ENCODE measurements around the gene C3orf62. TPM values are rescaled to one million over a fixed set of nuclear protein-coding genes. Genes with fewer than 3 reads are reported as not detected.

C3orf62 gene
- 1 to 10 TPM; 6.9 TPM for total RNA-seq

GRCh38 chr3:49276475-49277382 is at the start of gene C3orf62:
Gene C3orf62 (minus strand): TSS chr3:49277232. CDS start chr3:49276872, 360 bp downstream.
- ChIA-PET CTCF (no interaction called here), POLR2A (no interaction called here)

- ChIA-PET POLR2A (no interaction called here), CTCF (interaction anchor here (1.6 kb wide), 1 partner anchor 10 kb away, joined by 4 read pairs; no protein-coding TSS in a partner anchor)
These were observed 47.7 kb upstream of the C3orf62 start for GRCh38 chr3:49324768-49325167.

- POLR2A ChIA-PET, result interaction anchor here (1.1 kb wide), 1 partner anchor 32 kb away, joined by 5 read pairs; no protein-coding TSS in a partner anchor
- CTCF ChIA-PET, result interaction anchor here (1.3 kb wide), 1 partner anchor 132 kb away, joined by 6 read pairs; no protein-coding TSS in a partner anchor
These were observed 39.8 kb upstream of the C3orf62 start for GRCh38 chr3:49316696-49317457.

- ChIA-PET CTCF (interaction anchor here (0.8 to 1.0 kb wide), 2 partner anchors 25 to 135 kb away, joined by 3 read pairs; no protein-coding TSS in a partner anchor), POLR2A (no interaction called here)
These were observed 37.1 kb upstream of the C3orf62 start for GRCh38 chr3:49313896-49314688.

GRCh38 chr3:49311283-49311682 is 34.3 kb upstream of the C3orf62 start:
- ChIA-PET POLR2A (no interaction called here), CTCF (interaction anchor here (1.6 kb wide), 1 partner anchor 133 kb away, joined by 4 read pairs; no protein-coding TSS in a partner anchor)

- POLR2A ChIA-PET, result no interaction called here
- CTCF ChIA-PET, result interaction anchor here (1.6 kb wide), 1 partner anchor 134 kb away, joined by 4 read pairs; no protein-coding TSS in a partner anchor
These were observed 33.6 kb upstream of the C3orf62 start for GRCh38 chr3:49310677-49311076.

- CTCF ChIA-PET, result no interaction called here
- POLR2A ChIA-PET, result interaction anchor here (0.6 kb wide), 1 partner anchor 15 kb away, joined by 3 read pairs; no protein-coding TSS in a partner anchor
These were observed 28.6 kb upstream of the C3orf62 start for GRCh38 chr3:49305608-49306007.

GRCh38 chr3:49302613-49303012 is 25.6 kb upstream of the C3orf62 start:
- ChIA-PET POLR2A (interaction anchor here (0.6 kb wide), 1 partner anchor 252 kb away, joined by 3 read pairs; no protein-coding TSS in a partner anchor), CTCF (interaction anchor here (0.6 to 0.9 kb wide), 3 partner anchors 131 to 828 kb away, joined by 3 to 7 read pairs (median 3); partner anchors contain the start of gene KLHDC8B)

GRCh38 chr3:49300595-49300994 is 23.6 kb upstream of the C3orf62 start:
- CTCF ChIA-PET, result no interaction called here
- POLR2A ChIA-PET, result no interaction called here

- CTCF ChIA-PET, result no interaction called here
- POLR2A ChIA-PET, result no interaction called here
These were observed 21.5 kb upstream of the C3orf62 start for GRCh38 chr3:49298511-49298910.

GRCh38 chr3:49296781-49297411 is 19.9 kb upstream of the C3orf62 start:
- POLR2A ChIA-PET, result interaction anchor here (0.6 kb wide), 1 partner anchor 13 kb away, joined by 17 read pairs; no protein-coding TSS in a partner anchor
- CTCF ChIA-PET, result no interaction called here

GRCh38 chr3:49295489-49296058 is 18.5 kb upstream of the C3orf62 start:
- ChIA-PET POLR2A (no interaction called here), CTCF (no interaction called here)

- ChIA-PET CTCF (no interaction called here), POLR2A (no interaction called here)
These were observed 17.3 kb upstream of the C3orf62 start for GRCh38 chr3:49294343-49294742.

GRCh38 chr3:49283997-49284396 is 7.0 kb upstream of the C3orf62 start:
- POLR2A ChIA-PET, result interaction anchor here (0.5 kb wide), 1 partner anchor 33 kb away, joined by 5 read pairs; no protein-coding TSS in a partner anchor

GRCh38 chr3:49279376-49279775 is 2.3 kb upstream of the C3orf62 start:
- POLR2A ChIA-PET, result interaction anchor here (0.6 kb wide), 1 partner anchor 77 kb away, joined by 6 read pairs; no protein-coding TSS in a partner anchor
- CTCF ChIA-PET, result interaction anchor here (0.6 kb wide), 1 partner anchor 125 kb away, joined by 3 read pairs; no protein-coding TSS in a partner anchor

More at GRCh38 chr3:49283997-49284396, 7.0 kb upstream of the C3orf62 start:
- CTCF ChIA-PET, result no interaction called here

GRCh38 chr3:49278548-49278947 is 1.5 kb upstream of the C3orf62 start:
- POLR2A ChIA-PET, result interaction anchor here (0.6 kb wide), 2 partner anchors 182 kb away, joined by 3 to 4 read pairs; no protein-coding TSS in a partner anchor
- CTCF ChIA-PET, result interaction anchor here (1.2 kb wide), 1 partner anchor 171 kb away, joined by 3 read pairs; no protein-coding TSS in a partner anchor

GRCh38 chr3:49277383-49277775 is 347 bp upstream of the C3orf62 start:
- POLR2A ChIA-PET, result no interaction called here
- CTCF ChIA-PET, result interaction anchor here (0.6 kb wide), 1 partner anchor 80 kb away, joined by 3 read pairs; no protein-coding TSS in a partner anchor

Data from activated CD8-positive, alpha-beta memory T cell treated with anti-CD3 and anti-CD28 coated beads for 36 hours (primary cell).